PFSK-1 (cell line): ENCODE data around the gene IRF6. TPM values are rescaled to one million over a fixed set of nuclear protein-coding genes. Genes with fewer than 3 reads are reported as not detected.

Experiments
- FOXP2 ChIP-seq: optimal IDR thresholded peaks from 2 replicates; pipeline ENCODE3; 2011; ENCODE audit warnings: borderline replicate concordance, control low read depth, inconsistent platforms; ENCODE audit not compliant: insufficient read depth; ENCODE audit errors: extremely low read length, extremely low read depth
- POLR2AphosphoS5 ChIP-seq: IDR thresholded peaks from 2 replicates; pipeline ENCODE4 v1.6.1; 2012; ENCODE audit warnings: low read depth, mild to moderate bottlenecking, control low read depth, low read length, moderate library complexity
- SIN3A ChIP-seq: IDR thresholded peaks from 2 replicates; pipeline ENCODE4 v1.6.1; 2012; ENCODE audit warnings: mild to moderate bottlenecking, low read length, moderate library complexity, borderline replicate concordance; ENCODE audit not compliant: insufficient read depth
- TAF1 ChIP-seq: IDR thresholded peaks from 2 replicates; pipeline ENCODE4 v1.6.1; 2012; ENCODE audit warnings: low read length, control low read depth, borderline replicate concordance; ENCODE audit not compliant: insufficient read depth
- polyA plus RNA-seq: library from polyadenylated mRNA; unstranded; fragments of >200 nt; gene quantifications from one replicate; pipeline ENCODE4 v1.2.1, GENCODE V29; 2012; ENCODE audit warnings: low read depth, missing spikeins; ENCODE audit not compliant: insufficient read length
- TF ChIP-seq, protein P1 (sequence below), 2 experiments: IDR thresholded peaks; 2 replicates each; pipeline versions ENCODE4 v1.6.1 to v1.8.0; 2011 to 2012; ENCODE audit warnings: low read depth in 2 of 2, low read length in 2 of 2, control low read depth in 1 of 2, inconsistent platforms in 1 of 2, mild to moderate bottlenecking in 1 of 2, moderate library complexity in 1 of 2; ENCODE audit not compliant: insufficient read depth in 1 of 2

Gene IRF6
- polyA plus RNA-seq = not detected

DNA sequence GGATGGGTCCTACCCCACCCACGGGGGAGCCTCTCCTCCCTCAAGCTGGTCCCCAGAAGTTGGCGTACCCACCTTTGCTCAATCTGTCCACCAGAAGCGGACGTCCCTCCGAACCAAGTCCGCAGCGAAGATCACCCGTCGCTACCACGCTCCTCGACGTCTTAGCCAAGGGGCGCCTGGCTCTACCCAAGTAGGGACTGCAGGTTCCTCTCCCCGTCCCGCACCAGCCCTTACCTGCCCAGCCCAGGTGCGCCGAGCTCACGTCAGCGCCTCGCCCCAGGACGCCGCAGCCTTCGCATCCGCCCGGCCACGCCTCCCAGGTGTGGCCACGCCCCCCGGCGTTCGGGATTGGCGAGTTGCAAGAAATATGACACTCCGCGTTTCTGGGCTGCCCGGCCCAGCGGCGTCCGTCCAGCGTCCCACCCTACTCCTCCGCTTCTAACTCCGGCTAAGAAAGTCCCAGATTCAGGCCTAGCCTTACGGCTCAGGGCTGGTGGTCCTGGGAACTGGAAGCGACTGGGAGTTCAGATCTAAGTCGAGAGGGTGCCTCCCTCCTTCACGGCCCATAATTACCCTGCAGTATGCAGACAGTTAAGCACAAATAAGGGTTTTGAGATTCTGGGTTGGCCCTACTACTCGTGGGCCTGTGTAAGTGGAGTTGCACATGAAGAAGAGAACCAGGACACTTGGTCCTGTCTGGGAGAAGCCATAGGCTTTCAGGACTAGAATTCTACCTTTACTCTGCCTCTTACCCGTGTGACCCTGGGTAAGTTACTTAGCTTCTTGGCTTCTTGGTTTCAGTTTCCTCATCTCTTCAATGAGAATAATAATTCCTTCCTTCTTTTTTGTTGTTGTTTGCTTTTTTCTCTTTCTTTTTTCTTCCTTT, at the start of gene IRF6:
Gene IRF6, minus strand, starts transcription at position 268 of the 886 bp plus-strand sequence. CDS start 4,729 bp downstream, outside the sequence.
- TF ChIP-seq, protein P1, sequence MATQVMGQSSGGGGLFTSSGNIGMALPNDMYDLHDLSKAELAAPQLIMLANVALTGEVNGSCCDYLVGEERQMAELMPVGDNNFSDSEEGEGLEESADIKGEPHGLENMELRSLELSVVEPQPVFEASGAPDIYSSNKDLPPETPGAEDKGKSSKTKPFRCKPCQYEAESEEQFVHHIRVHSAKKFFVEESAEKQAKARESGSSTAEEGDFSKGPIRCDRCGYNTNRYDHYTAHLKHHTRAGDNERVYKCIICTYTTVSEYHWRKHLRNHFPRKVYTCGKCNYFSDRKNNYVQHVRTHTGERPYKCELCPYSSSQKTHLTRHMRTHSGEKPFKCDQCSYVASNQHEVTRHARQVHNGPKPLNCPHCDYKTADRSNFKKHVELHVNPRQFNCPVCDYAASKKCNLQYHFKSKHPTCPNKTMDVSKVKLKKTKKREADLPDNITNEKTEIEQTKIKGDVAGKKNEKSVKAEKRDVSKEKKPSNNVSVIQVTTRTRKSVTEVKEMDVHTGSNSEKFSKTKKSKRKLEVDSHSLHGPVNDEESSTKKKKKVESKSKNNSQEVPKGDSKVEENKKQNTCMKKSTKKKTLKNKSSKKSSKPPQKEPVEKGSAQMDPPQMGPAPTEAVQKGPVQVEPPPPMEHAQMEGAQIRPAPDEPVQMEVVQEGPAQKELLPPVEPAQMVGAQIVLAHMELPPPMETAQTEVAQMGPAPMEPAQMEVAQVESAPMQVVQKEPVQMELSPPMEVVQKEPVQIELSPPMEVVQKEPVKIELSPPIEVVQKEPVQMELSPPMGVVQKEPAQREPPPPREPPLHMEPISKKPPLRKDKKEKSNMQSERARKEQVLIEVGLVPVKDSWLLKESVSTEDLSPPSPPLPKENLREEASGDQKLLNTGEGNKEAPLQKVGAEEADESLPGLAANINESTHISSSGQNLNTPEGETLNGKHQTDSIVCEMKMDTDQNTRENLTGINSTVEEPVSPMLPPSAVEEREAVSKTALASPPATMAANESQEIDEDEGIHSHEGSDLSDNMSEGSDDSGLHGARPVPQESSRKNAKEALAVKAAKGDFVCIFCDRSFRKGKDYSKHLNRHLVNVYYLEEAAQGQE (IDR thresholded peaks at IDR 0.05; ENCODE audit: insufficient read depth in 1 of 2, low read depth in 2 of 2, low read length in 2 of 2) = no peak
- no peak for TF ChIP-seq SIN3A
- TF ChIP-seq FOXP2 = no peak
- no peak for TF ChIP-seq POLR2AphosphoS5
- TF ChIP-seq TAF1 = no peak

DNA sequence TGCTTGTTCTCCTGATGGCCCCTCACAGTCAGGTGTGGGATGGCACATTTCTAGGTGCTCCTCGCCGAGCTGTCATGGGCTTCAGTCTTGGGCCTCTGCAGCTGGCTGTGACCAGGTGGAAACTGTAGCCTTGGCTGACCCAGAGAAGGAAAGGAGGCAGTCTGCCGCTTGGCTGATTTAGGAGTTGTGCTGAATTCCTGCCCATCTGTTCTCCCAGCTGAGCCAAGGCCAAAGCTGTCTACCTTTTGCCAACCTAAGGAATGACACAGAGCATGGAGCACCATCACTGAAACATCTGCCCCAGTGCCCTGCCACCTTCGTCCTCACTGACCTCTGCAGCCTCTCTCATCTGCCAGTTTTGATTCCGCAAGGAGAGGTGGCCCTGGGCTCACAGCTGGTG, 49.7 kb upstream of the IRF6 start:
- TF ChIP-seq SIN3A (no peak), TAF1 (no peak), FOXP2 (no peak), POLR2AphosphoS5 (no peak)
- TF ChIP-seq, protein P1 (IDR thresholded peaks at IDR 0.05; ENCODE audit: insufficient read depth in 1 of 2, low read depth in 2 of 2, low read length in 2 of 2) = no peak

DNA sequence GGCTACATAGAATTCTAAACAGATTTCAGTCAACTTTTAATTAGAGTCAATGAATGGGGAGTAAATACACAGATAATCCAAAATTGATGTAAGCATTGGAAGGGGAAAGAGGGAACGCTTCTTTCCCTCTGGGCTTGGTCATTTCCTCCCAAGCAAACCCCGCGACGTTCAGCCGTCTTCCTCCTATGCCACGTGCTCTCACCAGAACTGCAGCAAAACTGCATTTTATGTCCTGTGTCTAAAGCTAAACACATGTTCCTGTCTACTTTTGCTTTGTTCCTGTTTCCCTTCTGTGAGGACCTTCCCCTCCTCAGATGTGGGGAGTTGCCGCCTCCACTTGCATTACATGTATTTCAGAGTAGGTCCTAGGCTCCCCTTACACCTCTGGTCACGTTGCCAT, 49.1 kb upstream of the IRF6 start:
- TF ChIP-seq, protein P1 (IDR thresholded peaks at IDR 0.05; ENCODE audit: insufficient read depth in 1 of 2, low read depth in 2 of 2, low read length in 2 of 2) = no peak
- TF ChIP-seq TAF1 (no peak), SIN3A (no peak), POLR2AphosphoS5 (no peak), FOXP2 (no peak)

DNA sequence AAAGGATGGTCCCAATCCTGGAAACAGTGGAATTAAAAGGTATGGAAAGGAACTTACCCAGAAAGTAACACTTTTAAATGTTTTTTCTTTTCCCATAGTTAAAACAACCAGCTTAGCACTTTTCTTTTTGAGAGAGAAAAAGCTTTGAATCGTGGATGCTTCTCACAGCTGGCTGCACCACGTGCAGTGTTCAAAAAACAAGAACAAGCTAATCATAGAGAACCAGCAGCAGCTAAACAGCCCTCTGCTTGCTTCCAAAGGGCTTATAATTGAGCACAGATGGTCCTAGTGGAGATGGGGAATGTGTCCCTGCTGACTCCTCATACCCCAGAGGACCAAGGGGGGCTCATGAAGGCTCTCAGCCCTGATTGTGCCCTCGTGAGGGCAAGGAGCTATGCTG, 48.3 kb upstream of the IRF6 start:
- TF ChIP-seq POLR2AphosphoS5 = no peak
- TF ChIP-seq TAF1 = no peak
- no peak for TF ChIP-seq FOXP2
- no peak for TF ChIP-seq SIN3A
- TF ChIP-seq, protein P1 (IDR thresholded peaks at IDR 0.05; ENCODE audit: insufficient read depth in 1 of 2, low read depth in 2 of 2, low read length in 2 of 2) = no peak
